HG02642 (cell line): Measurements from ENCODE around the gene HS3ST3A1.
"Not testable (repeated sequence)": the region's sequence is repeated elsewhere in the genome, so short reads cannot be mapped to it uniquely, and the experiment has no call there.

Experiments used
- ATAC-seq: cut with Tn5 transposase; IDR thresholded peaks from one replicate; pipeline ENCODE4 v1.9.1; 2021; ENCODE audit warnings: mild to moderate bottlenecking; ENCODE audit not compliant: unreplicated experiment, poor library complexity

The HS3ST3A1 gene

DNA sequence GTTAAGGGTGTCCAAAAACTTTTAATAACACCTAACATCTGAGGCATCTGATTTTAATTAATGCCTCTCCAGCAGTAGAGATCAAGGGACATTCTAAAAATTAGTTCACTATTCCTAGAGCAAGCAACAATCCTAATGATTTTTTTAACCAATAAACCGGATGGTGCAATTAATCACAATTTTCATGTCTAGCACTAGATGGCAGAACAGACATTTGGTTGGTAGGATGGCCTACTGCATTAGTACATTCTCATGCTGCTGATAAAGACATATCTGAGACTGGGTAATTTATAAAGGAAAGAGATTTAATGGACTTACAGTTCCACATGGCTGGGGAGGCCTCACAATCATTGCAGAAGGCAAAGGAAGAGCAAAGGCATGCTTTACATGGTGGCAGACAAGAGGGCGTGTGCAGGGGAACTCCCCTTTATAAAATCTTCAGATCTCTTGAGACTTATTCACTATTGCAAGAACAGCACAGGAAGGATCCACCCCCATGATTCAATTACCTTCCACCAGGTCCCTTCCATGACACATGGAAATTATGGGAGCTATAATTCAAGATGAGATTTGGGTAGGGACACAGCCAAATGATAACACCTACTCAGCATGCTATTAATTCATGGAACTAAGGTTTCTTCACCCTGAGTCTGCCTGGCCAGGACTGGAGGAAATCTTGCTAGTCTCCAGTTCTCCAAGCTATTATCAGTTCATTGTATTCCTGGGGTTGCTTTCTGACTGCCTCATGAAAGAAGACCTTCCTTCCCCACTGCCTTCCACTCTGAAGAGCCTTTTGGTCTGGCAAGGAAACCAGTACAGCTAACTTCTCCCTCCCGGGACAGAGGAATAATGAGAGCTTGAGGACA, 24.8 kb downstream of the HS3ST3A1 start:
- no peak for ATAC-seq

DNA sequence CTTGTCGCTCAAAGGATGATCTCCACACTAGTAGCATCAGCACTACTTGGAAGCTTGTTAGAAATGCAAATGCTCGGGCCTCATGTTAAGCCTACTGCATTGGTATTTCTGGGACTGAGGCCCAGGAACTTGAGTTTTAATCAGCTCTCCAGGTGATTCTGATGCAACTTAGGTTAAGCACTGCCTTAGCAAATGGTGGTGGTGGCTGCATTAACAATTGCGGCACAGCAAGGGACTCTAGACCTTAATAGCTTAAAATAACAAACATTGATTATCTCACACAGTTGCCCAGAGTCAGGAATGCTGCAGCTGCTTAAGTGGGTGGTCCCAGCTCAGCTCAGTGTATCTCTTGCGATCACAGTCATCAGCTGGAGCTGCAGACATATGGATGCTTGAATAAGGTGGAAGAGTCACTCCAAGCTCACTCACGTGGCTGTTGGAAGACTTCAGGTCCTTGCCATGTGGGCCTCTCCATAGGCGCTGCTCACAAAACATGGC, 25.8 kb downstream of the HS3ST3A1 start:
- ATAC-seq, result no peak

DNA sequence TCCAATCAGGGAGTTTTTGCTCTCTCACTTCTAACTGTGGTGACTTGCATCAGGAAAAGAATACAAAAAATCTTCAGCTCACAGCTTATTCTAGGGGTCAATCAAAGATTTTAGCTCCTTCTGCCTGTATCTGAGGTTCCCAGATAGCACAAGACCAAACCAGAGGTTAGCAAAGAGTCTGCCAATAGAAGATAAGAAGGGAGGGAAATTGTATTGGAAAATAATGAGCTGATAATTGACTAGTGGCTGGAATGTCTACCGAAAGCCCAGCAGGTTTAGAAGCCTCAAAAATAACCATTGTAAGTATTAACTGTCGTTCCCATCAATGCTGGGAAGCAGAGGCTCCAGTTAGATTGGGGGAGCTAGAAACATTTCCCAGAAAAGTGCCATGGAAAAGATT, 26.3 kb downstream of the HS3ST3A1 start:
- no peak for ATAC-seq

DNA sequence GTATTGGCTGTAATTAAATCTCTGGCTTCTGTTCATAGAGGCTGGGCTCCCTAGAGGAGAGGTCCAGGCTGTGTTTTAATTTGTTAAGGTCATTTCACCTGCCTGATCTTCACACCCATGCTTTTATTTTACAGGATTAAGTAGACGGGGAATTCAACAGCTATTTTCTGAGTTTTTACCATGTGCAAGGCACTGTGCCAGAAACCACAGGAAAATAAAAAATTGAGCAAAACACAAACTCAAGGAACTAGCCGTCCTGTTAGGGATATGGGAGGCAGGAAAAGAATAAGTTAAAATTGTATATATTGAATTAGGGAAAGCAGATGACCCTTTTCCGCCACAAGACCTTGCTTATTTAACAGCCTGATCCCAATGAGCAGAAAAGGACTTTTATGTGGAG, 29.1 kb downstream of the HS3ST3A1 start:
- no peak for ATAC-seq

DNA sequence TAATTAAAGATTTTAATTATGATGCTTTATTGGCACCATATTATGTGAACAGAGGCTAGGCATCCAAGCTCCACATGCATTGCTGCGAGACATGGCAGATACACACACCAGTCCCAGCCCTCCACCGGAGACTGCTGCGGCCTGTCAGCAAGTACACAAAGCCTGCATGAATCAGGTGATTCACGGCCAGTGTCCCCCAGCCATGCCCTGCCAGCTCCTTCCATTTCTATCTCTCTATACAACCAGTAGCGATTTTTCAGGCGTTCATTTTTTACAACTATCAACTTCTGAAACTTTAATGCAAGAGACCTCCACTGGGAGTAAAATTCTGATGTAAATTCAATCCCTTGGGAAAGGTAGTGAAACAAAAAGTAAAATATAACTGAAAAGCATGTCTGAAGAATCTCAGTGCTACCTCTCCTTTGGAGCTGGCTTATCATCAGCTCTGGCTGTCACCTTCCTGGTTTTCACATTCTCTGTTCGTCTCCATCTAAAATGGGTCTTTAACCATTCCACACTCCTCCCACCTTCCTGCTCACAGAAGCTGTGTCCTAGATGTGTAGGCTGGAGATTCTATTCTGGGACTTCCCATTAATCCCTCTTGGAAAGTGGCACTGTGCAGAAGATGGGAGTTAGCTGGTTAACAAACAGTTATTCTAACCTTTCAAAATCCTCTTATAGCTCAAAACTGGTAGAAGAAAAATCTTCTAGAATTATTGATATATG, 32.2 kb downstream of the HS3ST3A1 start:
- ATAC-seq, result no peak

DNA sequence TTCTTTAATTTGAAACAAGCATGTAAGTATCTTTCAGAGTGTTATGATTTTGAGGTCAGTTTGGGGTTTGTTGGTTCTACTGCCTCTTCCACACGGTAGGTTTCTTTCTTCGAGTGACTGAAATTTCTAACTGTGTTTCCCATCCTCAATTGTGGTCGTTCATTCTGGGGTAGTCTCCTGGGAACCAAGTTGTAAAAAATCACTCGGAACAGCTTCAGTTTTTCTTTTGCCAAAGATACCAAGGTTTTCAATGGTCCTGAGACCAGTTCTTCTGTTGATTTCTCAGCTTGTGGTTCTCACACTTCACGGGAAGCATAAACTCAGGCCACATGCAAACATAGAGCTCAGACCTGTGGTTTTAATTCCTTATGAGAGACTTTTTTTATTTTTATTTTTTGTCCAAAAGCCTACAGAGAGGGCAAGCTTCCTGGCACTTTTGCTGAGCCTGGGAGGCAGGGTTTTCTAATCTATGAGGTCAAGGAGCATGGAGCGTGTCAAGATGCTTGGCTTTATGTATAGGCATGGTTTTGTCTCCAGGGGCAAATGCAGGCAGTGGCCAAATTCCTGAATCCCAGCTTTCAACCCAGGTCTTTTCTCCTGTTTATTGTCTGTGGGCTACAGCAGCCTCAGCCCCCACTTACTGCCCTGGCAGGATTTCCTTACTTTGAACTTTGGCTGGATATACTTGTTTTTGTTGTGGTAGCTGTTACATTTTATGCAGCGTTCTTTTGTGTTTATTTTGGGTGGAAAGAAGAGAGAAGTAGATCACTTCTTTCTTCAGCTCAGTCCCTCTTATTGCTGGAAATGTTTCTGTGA, 32.9 kb downstream of the HS3ST3A1 start:
- no peak for ATAC-seq

DNA sequence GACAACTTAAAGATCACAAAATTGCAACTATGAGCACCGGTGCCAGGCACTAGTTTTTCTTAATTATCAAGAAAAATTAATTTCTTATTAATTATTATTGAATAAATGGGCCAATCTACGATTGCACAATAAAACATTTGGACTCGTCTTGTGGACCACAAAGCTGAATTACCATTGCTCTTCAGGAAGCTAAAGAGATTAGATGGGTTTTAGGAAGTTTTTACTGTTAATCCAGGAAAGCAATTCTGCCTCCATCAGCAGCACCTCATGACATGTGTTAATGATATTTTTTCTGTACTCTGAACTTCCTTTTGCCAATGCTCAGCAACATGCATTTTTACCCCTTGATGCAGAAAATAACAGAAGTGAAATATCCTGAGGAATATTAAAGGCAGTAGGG, 37.9 kb downstream of the HS3ST3A1 start:
- ATAC-seq, result no peak

DNA sequence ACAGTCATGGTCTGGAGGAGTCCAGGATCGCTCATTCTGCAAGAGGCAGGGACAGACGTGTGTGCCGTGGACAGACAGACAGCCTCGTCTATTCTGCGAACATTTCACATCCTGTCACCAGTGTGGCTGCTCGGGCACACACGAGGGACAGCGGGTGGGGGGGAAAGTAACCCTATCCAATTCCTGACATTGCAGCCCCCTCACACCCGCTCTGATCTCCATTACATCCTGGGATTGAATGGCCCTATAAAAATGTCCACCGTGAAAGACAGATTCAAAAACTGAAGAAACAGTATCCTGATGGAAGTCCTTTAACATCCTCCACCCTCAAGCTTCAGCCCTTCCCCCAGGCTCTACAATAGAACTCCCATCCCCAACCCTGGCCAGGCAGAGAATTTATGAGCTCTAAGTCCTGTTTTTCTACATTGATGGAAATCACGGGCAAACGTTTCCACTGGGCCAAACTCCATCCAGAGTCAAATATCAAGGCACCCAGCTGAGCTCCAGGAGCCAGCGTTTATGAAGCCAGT, 39.4 kb downstream of the HS3ST3A1 start:
- no peak for ATAC-seq

DNA sequence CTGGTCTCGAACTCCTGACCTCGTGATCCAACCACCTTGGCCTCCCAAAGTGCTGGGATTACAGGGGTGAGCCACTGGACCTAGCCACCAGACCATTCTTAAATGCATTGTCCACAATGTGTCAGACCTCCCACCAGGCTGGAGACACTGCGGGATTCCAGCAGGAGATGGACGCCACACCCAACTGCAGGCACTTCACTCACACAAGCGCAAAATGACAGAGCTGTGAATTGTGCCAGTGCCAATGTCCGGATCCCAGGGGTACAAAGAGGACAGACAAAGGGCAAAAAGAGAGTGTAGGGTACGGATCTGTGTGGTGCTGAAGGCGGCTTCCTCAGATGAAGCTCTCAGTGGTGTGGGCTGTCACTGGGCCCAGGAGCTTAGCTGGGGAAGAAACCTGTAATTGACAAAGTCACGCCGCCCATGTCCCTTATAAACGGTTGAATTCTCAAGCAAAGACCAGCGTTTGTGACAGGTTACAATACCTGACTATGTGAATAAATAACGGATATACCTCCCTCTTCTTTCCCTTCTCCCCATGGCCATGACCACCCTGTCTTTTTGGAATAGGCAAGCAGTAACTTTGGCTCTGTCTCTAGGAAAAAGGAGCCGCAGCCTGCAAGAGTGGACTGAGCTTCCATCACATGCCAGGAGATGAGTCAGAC, 40.0 kb downstream of the HS3ST3A1 start:
- no peak for ATAC-seq

DNA sequence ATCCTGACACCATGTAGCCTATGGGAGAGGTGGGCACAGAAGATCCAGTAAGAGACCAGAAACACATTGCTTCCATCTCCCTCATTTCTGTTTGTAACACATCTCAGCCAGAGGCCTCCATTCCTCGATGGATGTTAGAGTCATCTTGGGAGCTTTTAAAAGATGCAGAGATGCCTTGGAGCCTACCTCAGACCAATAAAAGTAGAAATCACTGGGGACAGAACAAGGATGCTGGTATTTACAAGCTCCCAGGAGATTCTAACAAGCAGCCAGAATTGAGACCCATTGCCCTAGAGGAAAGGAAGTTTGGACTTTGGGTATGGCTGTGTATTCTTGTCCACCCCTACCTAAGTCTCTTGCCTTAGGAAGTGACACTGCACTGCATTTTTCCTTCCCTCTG, 40.8 kb downstream of the HS3ST3A1 start:
- ATAC-seq, result no peak

DNA sequence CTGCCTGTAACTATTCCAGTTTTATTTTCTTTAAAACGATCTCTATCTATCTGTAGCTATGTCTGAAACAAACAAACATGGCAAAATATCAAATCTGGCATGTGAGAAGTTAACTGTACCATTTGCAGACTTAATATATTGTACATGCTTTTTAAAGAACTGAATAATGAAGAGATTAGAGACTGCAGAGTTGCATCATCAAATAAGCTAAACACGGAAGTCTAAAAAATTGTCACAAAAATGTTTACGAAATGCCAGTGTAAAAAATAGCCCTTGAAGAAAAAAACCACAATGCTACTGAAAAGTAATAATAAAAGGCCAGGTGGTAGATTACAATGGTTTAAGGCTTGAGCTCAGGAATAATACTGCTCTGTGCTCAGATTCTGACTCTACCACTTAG, 43.1 kb downstream of the HS3ST3A1 start:
- no peak for ATAC-seq

DNA sequence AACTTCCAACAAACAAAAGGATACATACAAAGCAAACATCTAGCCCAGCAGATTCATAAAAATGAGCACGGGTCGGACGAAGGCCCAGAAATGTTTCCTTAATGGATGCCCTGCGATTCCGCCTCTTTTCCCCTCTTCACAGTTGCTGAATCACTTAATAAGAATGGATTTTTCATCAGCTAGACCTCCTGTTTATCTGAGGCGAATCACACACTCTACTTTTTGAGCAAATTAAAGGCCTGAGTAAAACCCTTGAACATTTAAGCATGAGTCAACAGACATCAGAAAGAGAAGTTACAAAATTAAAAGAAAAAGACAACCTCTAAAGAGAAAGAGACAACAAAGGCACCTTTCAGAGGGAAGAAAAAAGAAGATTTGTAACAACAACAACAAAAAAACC, 44.7 kb downstream of the HS3ST3A1 start:
- no peak for ATAC-seq

DNA sequence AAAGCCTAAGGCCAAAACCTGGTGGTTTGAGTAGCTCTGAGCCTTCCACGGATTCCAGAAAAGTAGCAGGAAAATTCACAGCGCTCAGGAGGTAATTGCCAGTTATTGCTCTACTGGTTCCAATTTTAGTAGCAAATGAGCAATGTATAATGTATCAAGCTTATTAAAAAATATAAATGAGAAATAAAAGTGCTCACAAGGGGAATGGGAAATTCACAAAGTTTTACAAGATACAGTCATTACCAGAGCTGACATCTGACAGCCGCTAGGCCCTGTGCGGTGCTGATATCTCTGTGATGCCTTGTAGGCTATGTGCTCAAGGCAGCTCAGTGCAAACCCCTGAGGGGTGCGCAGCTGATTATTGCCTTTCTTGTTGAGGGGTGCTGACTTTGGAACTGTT, 47.5 kb downstream of the HS3ST3A1 start:
- no peak for ATAC-seq

DNA sequence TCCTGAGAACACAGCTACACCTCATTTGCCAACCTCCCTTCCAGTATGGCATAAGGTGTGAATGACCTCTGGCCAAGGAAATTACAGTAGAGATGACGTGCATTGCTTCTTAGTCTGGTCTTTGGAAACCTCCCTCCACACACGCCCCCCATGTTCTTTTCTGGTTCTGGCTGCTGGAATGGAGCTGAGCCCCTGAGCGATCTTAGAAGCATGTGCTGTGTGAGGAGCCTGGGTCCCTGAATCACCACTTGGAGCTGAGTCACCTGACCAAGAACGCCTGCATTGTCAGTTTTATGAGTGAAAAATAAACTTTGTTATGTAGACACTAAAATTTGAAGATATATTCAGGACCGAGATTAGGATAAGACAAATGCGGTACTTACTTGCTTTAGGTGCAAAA, 51.4 kb downstream of the HS3ST3A1 start:
- no peak for ATAC-seq

DNA sequence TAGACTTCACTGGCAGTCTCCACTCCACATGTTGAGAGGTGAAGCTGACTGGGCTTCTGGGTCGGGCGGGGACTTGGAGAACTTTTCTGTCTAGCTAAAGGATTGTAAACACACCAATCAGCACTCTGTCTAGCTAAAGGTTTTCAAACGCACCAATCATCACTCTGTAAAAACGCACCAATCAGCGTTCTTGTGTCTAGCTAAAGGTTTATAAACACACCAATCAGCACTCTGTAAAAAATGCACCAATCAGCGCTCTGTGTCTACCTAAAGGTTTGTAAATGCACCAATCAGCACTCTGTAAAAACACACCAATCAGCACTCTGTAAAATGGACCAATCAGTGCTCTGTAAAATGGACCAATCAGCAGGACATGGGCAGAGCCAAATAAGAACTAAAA, 53.2 kb downstream of the HS3ST3A1 start:
- not testable (repeated sequence) for ATAC-seq

DNA sequence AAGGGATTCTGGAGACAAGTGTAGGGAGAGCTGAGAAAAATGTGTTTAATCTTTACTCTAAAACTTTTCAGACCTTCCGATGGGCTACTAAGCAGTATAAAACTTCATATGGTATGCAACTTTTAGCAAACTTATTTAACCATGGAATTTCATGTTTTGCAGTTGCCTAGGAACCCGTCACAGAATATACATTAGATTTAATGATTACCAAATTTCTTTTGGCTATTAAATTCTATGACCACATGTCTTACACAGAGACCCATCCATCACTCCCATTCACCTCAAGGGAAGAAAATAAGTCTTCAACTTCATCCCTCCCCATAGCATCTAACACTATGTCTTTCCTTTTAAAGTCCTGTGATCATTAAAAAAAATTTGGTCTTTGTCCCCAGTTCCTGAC, 54.9 kb downstream of the HS3ST3A1 start:
- no peak for ATAC-seq

DNA sequence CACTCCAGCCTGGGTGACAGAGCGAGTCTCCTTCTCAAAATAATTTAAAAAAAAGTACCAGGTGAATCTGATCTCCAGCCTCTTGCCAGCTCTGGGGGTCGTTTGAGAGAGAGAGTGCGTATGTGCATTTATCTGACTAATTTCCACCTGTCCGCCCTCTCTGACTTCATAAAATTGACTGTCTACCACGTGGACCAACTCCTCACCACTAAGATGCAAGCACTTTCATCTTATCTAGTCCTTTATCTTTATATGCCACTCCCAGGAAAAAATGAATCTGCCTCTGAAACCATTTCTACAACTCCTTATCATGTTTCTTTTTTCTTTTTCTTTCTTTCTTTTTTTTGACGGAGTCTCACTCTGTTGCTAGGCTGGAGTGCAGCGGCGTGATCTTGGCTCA, 55.8 kb downstream of the HS3ST3A1 start:
- ATAC-seq, result no peak

DNA sequence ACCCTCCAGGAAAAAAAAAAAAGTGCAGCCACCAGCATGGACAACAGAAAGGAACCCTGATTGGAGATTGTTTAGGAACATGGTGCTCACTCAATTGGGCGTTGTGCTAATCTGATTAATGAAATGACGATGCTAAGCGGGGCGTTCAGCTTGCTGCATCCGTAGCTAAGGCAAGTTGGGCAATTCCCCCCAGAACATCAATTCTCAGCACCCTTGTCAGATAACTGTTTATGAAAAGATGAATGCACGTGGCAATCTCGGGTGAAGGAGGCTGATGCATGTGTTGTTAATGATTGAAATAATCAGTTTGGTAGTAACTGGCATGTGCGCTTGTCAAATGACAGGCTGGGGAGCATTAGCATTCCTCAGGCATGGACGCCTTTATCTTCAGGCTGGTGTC, 57.0 kb downstream of the HS3ST3A1 start:
- no peak for ATAC-seq

DNA sequence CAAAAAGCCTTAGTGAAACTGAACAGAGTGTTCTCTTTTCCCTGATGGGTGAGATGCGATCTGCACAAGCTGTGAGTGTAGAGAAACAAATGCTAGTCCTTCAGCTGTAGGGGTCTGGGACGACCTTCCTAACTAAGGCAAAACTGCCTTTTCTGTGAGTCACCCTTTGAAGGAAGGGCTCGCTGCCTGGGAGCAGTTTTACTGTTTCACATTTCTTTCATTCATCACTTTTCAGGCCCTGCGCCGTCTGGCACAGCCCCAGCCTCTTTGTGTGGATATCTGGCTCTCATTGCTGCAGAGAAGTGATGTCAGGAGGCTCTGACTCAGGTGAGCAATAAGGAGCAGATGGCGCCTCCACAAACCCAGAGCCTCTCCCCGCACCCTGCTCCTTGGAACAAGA, 57.4 kb downstream of the HS3ST3A1 start:
- no peak for ATAC-seq

DNA sequence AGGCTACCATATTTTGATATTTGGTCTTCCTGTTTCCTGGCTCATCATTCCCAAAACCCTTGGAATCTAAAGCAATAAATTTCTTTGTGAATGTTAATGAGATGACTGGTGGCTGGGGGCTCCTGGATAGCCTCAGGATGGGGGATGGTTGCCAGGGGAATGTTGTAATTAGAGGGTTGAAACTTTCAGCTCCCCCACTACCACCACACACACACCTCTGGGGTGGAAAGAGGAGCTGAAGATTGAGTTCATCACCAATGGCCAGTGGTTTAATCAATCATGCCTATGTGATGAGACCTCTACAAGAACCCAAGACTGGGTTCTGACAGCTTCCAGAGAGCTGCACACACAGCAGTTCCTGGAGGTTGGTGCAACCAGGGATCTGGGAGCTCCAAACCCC, 59.1 kb downstream of the HS3ST3A1 start:
- ATAC-seq, result no peak
